T-cell (primary cell): ENCODE data around the gene ABCA10. TPM values are rescaled to one million over a fixed set of nuclear protein-coding genes. Genes with fewer than 3 reads are reported as not detected.
"Not testable (repeated sequence)": the region's sequence is repeated elsewhere in the genome, so short reads cannot be mapped to it uniquely, and the experiment has no call there.

Experiments used
- ATAC-seq, 4 experiments: fragments of 200-7000 bp in 3 of 4; fragments of 150-1000 bp in 1 of 4; cut with Tn5 transposase; replicated peaks in 1 of 4; 1 replicate in 3 of 4; 2 replicates in 1 of 4; pipeline ENCODE4 v1.10.0; 2021; ENCODE audit warnings: moderate library complexity in 3 of 4, mild to moderate bottlenecking in 2 of 4, moderate number of reproducible peaks in 1 of 4
- CTCF ChIA-PET, 2 donors: fragments of 300-600 bp; sonication (Branson Sonifier 250); formaldehyde crosslinking; loops; one replicate each; lab custom pipeline; 2022; ENCODE audit warnings: antibody characterized with exemption in 2 of 2; lab: Charles Lee
- POLR2A ChIA-PET, 2 donors: fragments of 300-600 bp; sonication (Branson Sonifier 250); formaldehyde crosslinking; loops; one replicate each; lab custom pipeline; 2022; ENCODE audit warnings: antibody characterized with exemption in 2 of 2; lab: Charles Lee
- DNase-seq, 35 experiments: peaks; one replicate each; pipeline versions ENCODE4 v3.0.0 to v3.0.0-alpha.2; 2013 to 2023
- H3K27ac ChIP-seq: one replicate; pipeline ENCODE4 v1.5.1; 2013; ENCODE audit warnings: low read length
- H3K27me3 ChIP-seq, 2 experiments: replicated peaks in 1 of 2; 1 replicate in 1 of 2; 2 replicates in 1 of 2; pipeline versions ENCODE4 v1.6.1 to v1.7.0; 2013; ENCODE audit warnings: low read length in 1 of 2, mixed read lengths in 1 of 2; ENCODE audit not compliant: control insufficient read depth in 2 of 2, insufficient read depth in 2 of 2; ENCODE audit errors: extremely low read depth in 1 of 2
- H3K36me3 ChIP-seq, 2 donors: 1 replicate in 1 of 2; 2 replicates in 1 of 2; pipeline versions ENCODE4 v1.6.1 to v1.7.0; 2013; ENCODE audit warnings: low read length in 1 of 2; ENCODE audit not compliant: control insufficient read depth in 2 of 2, insufficient read depth in 1 of 2; ENCODE audit errors: extremely low read depth in 1 of 2
- H3K4me1 ChIP-seq, 2 experiments: 1 replicate in 1 of 2; 2 replicates in 1 of 2; pipeline versions ENCODE4 v1.6.1 to v1.7.0; 2013; ENCODE audit warnings: low read length in 2 of 2, mixed read lengths in 1 of 2; ENCODE audit not compliant: insufficient read depth in 2 of 2, control insufficient read depth in 1 of 2; ENCODE audit errors: extremely low read depth in 1 of 2
- H3K4me3 ChIP-seq, 2 donors: 1 replicate in 1 of 2; 2 replicates in 1 of 2; pipeline versions ENCODE4 v1.5.1 to v1.7.0; 2013; ENCODE audit warnings: mild to moderate bottlenecking in 2 of 2, low read length in 1 of 2, moderate library complexity in 1 of 2; ENCODE audit not compliant: control insufficient read depth in 1 of 2; ENCODE audit errors: extremely low read depth in 1 of 2
- H3K9me3 ChIP-seq: 2 replicates; pipeline ENCODE4 v1.7.0; 2013
- H3K27ac Mint-ChIP-seq, 2 donors: one replicate each; pipeline ENCODE4 v1.8.0; 2020 to 2021; ENCODE audit warnings: mild to moderate bottlenecking in 2 of 2, mixed read lengths in 2 of 2
- H3K27me3 Mint-ChIP-seq, 2 donors: one replicate each; pipeline ENCODE4 v1.8.0; 2021 to 2022; ENCODE audit warnings: mixed read lengths in 2 of 2
- H3K36me3 Mint-ChIP-seq: one replicate; pipeline ENCODE4 v1.8.0; 2021; ENCODE audit warnings: mixed read lengths
- H3K4me1 Mint-ChIP-seq, 3 donors: one replicate each; pipeline ENCODE4 v1.8.0; 2020 to 2022; ENCODE audit warnings: mixed read lengths in 3 of 3, mild to moderate bottlenecking in 1 of 3
- H3K4me3 Mint-ChIP-seq, 3 donors: one replicate each; pipeline ENCODE4 v1.8.0; 2020 to 2022; ENCODE audit warnings: mild to moderate bottlenecking in 3 of 3, mixed read lengths in 3 of 3, moderate library complexity in 3 of 3
- H3K9me3 Mint-ChIP-seq, 3 donors: one replicate each; pipeline ENCODE4 v1.8.0; 2020 to 2022; ENCODE audit warnings: mixed read lengths in 3 of 3
- WGBS: methylation state at CpG from one replicate; pipeline ENCODE4 v1.1.5; 2013; ENCODE audit warnings: missing lambda C conversion rate; ENCODE audit not compliant: insufficient coverage; 5-methylcytosine and 5-hydroxymethylcytosine counted together
- total RNA-seq, 35 experiments: library from RNA in 6 of 35; stranded (reverse) in 6 of 35; fragments of 120-200 nt in 1 of 35; gene quantifications; one replicate each; pipeline versions ENCODE4 v1.2.1 to v1.2.4 and lab custom pipeline; 2013 to 2026

ABCA10 gene, protein sequence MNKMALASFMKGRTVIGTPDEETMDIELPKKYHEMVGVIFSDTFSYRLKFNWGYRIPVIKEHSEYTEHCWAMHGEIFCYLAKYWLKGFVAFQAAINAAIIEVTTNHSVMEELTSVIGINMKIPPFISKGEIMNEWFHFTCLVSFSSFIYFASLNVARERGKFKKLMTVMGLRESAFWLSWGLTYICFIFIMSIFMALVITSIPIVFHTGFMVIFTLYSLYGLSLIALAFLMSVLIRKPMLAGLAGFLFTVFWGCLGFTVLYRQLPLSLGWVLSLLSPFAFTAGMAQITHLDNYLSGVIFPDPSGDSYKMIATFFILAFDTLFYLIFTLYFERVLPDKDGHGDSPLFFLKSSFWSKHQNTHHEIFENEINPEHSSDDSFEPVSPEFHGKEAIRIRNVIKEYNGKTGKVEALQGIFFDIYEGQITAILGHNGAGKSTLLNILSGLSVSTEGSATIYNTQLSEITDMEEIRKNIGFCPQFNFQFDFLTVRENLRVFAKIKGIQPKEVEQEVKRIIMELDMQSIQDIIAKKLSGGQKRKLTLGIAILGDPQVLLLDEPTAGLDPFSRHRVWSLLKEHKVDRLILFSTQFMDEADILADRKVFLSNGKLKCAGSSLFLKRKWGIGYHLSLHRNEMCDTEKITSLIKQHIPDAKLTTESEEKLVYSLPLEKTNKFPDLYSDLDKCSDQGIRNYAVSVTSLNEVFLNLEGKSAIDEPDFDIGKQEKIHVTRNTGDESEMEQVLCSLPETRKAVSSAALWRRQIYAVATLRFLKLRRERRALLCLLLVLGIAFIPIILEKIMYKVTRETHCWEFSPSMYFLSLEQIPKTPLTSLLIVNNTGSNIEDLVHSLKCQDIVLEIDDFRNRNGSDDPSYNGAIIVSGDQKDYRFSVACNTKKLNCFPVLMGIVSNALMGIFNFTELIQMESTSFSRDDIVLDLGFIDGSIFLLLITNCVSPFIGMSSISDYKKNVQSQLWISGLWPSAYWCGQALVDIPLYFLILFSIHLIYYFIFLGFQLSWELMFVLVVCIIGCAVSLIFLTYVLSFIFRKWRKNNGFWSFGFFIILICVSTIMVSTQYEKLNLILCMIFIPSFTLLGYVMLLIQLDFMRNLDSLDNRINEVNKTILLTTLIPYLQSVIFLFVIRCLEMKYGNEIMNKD (N-terminal part only)
- total RNA-seq, result 1 to 10 TPM; 1.4 to 3.5 (median 1.6) TPM
- 1.7 TPM for total RNA-seq (2013)
- 0.63 to 6.0 (median 2.1) reads per million in 29 experiments for total RNA-seq (lab: John Stamatoyannopoulos, UW)

DNA sequence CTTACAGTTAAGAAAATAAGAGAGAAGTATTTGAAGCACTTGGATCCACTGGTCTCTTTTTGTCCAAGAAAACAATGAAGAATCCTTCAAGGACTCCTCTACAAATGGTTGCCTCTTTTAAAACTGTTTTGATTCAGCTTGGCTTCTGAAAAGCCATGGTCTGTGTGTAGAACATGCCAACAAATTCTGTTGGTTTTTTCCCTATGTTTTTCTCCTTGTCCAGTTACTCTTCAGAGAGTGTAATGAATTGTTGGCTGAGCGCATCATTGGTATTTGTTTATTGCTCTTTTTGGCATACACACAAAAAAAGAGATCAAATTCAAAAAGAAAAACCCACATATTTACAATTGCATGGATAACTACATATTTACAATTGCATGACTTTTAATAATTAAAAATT lies at the start of gene ABCA10:
Gene ABCA10, minus strand, starts transcription at position 249 of the 400 bp plus-strand sequence. CDS start 3,466 bp downstream, outside the sequence.
- H3K4me3 ChIP-seq, result no peak within 1 kb of the TSS
- no peak within 1 kb of the TSS for H3K27ac Mint-ChIP-seq
- peaks cover 11 to 26% (median 26%) of the 10 kb centered on the region in 3 donors for H3K9me3 Mint-ChIP-seq
- H3K4me3 Mint-ChIP-seq, result no peak within 1 kb of the TSS
- H3K27ac ChIP-seq, result no peak within 1 kb of the TSS
- POLR2A ChIA-PET, result no interaction called here
- H3K27me3 ChIP-seq, result no peaks in the 10 kb centered on the region
- CTCF ChIA-PET, result no interaction called here
- H3K9me3 ChIP-seq, result no peaks in the 10 kb centered on the region
- peaks cover 8% of the 10 kb centered on the region for H3K36me3 Mint-ChIP-seq
- ATAC-seq (no peak), DNase-seq (no peak)
- H3K4me1 ChIP-seq, result peaks cover 0 to 17% of the 10 kb centered on the region in 2 experiments
- no peaks in the 10 kb centered on the region for H3K36me3 ChIP-seq
- no CpG with 5 or more reads among the region's 1 CpG for WGBS
- peaks cover 6 to 12% (median 12%) of the 10 kb centered on the region in 3 donors for H3K4me1 Mint-ChIP-seq
- H3K27me3 Mint-ChIP-seq, result no peaks in the 10 kb centered on the region

- H3K27ac Mint-ChIP-seq, H3K4me1 ChIP-seq, H3K27me3 Mint-ChIP-seq, POLR2A ChIA-PET, H3K4me1 Mint-ChIP-seq, H3K27ac ChIP-seq, DNase-seq, H3K27me3 ChIP-seq, H3K9me3 ChIP-seq, H3K4me3 ChIP-seq, H3K9me3 Mint-ChIP-seq, H3K4me3 Mint-ChIP-seq, ATAC-seq, H3K36me3 ChIP-seq: not testable (repeated sequence)
- WGBS, result 100% methylated on average over 1 of the region's 4 CpGs
- CTCF ChIA-PET, result interaction anchor here in 1 of 2 donors (0.7 kb wide), 1 partner anchor 70 kb away, joined by 4 read pairs; no protein-coding TSS in a partner anchor
- H3K36me3 Mint-ChIP-seq, result peaks cover 40% of the 10 kb centered on the region
Measured at GRCh38 chr17:69276279-69276678, 47.7 kb upstream of the ABCA10 start.

DNA sequence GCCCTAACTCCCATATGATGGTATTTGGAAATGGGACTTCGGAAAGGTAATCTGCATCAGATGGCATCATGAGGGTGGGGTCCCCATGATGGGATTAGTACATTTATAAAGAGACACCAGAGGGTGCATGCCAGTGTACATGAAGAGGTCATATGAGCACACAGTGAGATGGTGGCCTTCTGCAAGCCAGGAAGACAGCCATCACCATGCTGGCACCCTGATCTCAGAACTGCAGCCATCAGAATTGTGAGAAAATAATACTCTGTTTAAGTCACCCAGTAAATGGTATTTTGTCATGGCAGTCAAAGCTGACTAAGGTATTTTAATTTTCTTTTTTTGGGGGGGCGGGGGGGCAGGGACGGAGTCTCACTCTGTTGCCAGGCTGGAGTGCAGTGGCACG lies 47.1 kb upstream of the ABCA10 start:
- no CpG with 5 or more reads among the region's 4 CpGs for WGBS
- no peak overlapping the region for H3K27ac Mint-ChIP-seq

DNA sequence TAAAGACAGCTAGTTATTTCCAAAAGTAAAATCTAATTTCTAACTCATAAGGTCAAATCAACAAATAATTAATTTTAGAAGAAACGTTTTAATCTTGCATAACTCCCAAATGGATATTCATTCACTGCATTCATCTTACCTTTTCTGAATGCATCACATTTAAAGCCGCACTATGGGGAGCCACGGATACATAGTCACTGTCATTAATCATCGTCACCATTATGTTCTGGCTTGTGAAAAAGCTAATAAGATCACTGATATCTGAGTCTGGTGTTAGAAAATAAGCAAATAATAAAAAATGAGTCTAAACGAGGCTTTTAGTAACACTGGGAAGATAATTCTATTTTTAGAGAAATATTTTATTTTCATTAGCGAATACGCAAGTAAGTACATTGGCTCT lies 42.4 kb upstream of the ABCA10 start:
- Histone ChIP-seq H3K9me3 (no peaks in the 10 kb centered on the region), H3K36me3 (peaks cover 0 to 3% of the 10 kb centered on the region in 2 donors), H3K4me1 (no peaks in the 10 kb centered on the region), H3K27me3 (no peaks in the 10 kb centered on the region), H3K4me3 (no peak overlapping the region), H3K27ac (no peak overlapping the region)
- no peak overlapping the region for H3K4me3 Mint-ChIP-seq
- H3K9me3 Mint-ChIP-seq, result no peaks in the 10 kb centered on the region
- no peaks in the 10 kb centered on the region for H3K4me1 Mint-ChIP-seq
- POLR2A ChIA-PET, result no interaction called here
- ATAC-seq, result no peak
- CTCF ChIA-PET, result no interaction called here
- no peak for DNase-seq
- H3K27ac Mint-ChIP-seq, result no peak overlapping the region
- WGBS, result no CpG with 5 or more reads among the region's 7 CpGs
- no peaks in the 10 kb centered on the region for H3K27me3 Mint-ChIP-seq
- H3K36me3 Mint-ChIP-seq, result peaks cover 27% of the 10 kb centered on the region

More for the DNA sequence above, 47.1 kb upstream of the ABCA10 start:
- no peak for DNase-seq
- ChIA-PET POLR2A (no interaction called here), CTCF (interaction anchor here in 1 of 2 donors (0.7 kb wide), 1 partner anchor 70 kb away, joined by 4 read pairs; no protein-coding TSS in a partner anchor)
- H3K9me3 ChIP-seq, result no peaks in the 10 kb centered on the region
- H3K27me3 Mint-ChIP-seq, result no peaks in the 10 kb centered on the region
- H3K36me3 Mint-ChIP-seq, result peaks cover 40% of the 10 kb centered on the region
- ATAC-seq, result no peak
- H3K27ac ChIP-seq, result no peak overlapping the region
- H3K4me1 ChIP-seq, result no peaks in the 10 kb centered on the region
- no peak overlapping the region for H3K4me3 Mint-ChIP-seq
- H3K9me3 Mint-ChIP-seq, result no peaks in the 10 kb centered on the region
- peaks cover 0 to 7% of the 10 kb centered on the region in 2 donors for H3K36me3 ChIP-seq
- no peak overlapping the region for H3K4me3 ChIP-seq
- no peaks in the 10 kb centered on the region for H3K4me1 Mint-ChIP-seq
- H3K27me3 ChIP-seq, result no peaks in the 10 kb centered on the region

DNA sequence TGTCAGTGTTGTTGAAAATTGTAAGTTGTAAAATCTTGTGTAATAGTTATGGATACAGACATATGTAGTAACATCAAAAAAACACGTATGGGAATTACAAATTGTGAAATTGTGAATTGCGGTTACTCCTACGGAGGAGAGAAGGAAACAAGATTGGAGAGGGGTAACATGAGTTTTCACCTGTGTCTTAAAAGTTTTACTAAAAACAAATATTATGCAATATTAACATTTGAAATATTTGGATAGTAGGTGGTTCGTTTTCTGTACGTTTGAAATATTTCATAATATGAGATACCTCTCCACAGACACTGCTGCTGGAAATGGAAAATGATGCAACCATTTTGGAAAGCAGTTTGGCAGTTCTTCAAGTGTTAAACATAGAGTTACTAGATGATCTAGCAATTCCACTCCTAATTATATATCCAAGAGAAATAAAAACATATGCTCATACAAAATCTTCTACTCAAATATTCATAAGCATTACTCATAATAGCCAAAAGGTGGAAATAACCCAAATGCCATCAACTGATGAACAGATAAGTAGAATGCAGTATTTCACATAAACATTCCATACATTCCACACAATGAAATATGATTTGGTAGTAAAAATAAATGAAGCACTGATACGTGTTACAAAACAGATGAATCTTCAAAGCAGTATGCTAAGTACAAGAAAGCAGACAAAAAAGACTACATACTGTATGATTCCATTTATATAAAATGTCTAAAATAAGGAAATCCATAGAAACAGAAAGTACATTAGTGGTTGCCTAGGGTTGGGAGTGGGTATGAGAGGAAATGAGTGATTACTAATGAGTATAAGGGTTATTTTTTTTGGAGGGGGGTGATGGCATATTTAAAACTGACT lies 40.7 kb upstream of the ABCA10 start:
- WGBS, result 86% methylated on average over 1 of the region's 6 CpGs
- no peaks in the 10 kb centered on the region for H3K9me3 ChIP-seq
- CTCF ChIA-PET, result no interaction called here
- H3K4me3 ChIP-seq, result no peak overlapping the region
- no peaks in the 10 kb centered on the region for H3K9me3 Mint-ChIP-seq
- no peaks in the 10 kb centered on the region for H3K27me3 ChIP-seq
- H3K4me1 ChIP-seq, result no peaks in the 10 kb centered on the region
- H3K36me3 ChIP-seq, result no peaks in the 10 kb centered on the region
- H3K27me3 Mint-ChIP-seq, result no peaks in the 10 kb centered on the region
- POLR2A ChIA-PET, result no interaction called here
- DNase-seq, result no peak
- no peaks in the 10 kb centered on the region for H3K4me1 Mint-ChIP-seq
- no peak overlapping the region for H3K4me3 Mint-ChIP-seq
- H3K36me3 Mint-ChIP-seq, result peaks cover 31% of the 10 kb centered on the region
- no peak overlapping the region for H3K27ac Mint-ChIP-seq
- H3K27ac ChIP-seq, result no peak overlapping the region
- ATAC-seq, result no peak
